PC-3 (cell line): ENCODE measurements around the gene HK1.

Experiments used
- EZH2 ChIP-seq: fragments of 300-600 bp; sonication (generic); IDR thresholded peaks from one replicate; pipeline ENCODE4 v1.6.1; 2017; ENCODE audit warnings: antibody characterized with exemption, mild to moderate bottlenecking, low read length; ENCODE audit not compliant: unreplicated experiment
- EZH2phosphoT487 ChIP-seq: fragments of 300-600 bp; sonication (generic); IDR thresholded peaks from 2 replicates; pipeline ENCODE4 v1.6.1; 2018; ENCODE audit warnings: mild to moderate bottlenecking, antibody characterized with exemption, low read length, borderline replicate concordance
- TF ChIP-seq, protein P1 (sequence below): fragments of 300-600 bp; sonication (generic); conservative IDR thresholded peaks from 2 replicates; pipeline ENCODE4 v1.5.1; 2017; ENCODE audit warnings: antibody characterized with exemption, low read depth, mild to moderate bottlenecking, low read length

DNA sequence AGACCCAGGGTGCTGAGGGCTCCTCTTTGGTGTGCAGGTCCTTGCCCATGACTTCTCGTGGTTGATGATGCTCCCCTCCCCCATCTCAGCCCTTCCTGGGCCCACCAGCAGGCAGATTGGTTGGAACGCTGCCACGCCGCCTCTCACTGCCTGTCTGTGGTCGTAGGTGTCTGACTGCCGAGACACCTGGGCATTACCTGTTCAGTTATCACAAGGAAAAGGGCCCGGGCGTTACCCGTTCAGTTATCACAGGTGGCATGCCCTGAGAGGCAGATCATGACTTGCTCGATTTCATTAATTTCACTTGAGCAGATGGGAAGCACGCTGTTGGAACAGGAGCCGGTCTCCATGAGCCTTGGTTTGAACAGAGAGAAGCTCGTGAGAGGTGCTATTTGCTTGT, 95.9 kb downstream of the HK1 start:
- TF ChIP-seq, protein P1, sequence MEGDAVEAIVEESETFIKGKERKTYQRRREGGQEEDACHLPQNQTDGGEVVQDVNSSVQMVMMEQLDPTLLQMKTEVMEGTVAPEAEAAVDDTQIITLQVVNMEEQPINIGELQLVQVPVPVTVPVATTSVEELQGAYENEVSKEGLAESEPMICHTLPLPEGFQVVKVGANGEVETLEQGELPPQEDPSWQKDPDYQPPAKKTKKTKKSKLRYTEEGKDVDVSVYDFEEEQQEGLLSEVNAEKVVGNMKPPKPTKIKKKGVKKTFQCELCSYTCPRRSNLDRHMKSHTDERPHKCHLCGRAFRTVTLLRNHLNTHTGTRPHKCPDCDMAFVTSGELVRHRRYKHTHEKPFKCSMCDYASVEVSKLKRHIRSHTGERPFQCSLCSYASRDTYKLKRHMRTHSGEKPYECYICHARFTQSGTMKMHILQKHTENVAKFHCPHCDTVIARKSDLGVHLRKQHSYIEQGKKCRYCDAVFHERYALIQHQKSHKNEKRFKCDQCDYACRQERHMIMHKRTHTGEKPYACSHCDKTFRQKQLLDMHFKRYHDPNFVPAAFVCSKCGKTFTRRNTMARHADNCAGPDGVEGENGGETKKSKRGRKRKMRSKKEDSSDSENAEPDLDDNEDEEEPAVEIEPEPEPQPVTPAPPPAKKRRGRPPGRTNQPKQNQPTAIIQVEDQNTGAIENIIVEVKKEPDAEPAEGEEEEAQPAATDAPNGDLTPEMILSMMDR = no peak
- TF ChIP-seq EZH2 (no peak), EZH2phosphoT487 (no peak)
